A549 (cell line): ENCODE measurements around the gene RND2. TPM values are rescaled to one million over a fixed set of nuclear protein-coding genes. Genes with fewer than 3 reads are reported as not detected.

Experiments used
- ATAC-seq, 2 experiments: fragments of 200-7000 bp in 1 of 2; fragments of >200 bp in 1 of 2; cut with Nextera tagmentation in 1 of 2; cut with Tn5 transposase in 1 of 2; 3 replicates each; pipeline versions ENCODE4 v1.8.0 to v1.9.1; 2018 to 2020; ENCODE audit warnings: mild to moderate bottlenecking in 1 of 2, moderate library complexity in 1 of 2
- CTCF ChIA-PET: fragments of 300-600 bp; sonication (Branson Sonifier 250); formaldehyde crosslinking; extraction: SDS; loops from one replicate; lab custom pipeline; 2021; ENCODE audit warnings: antibody characterized with exemption, inconsistent platforms; lab: Yijun Ruan, JAX
- POLR2A ChIA-PET: fragments of 350-600 bp; formaldehyde crosslinking; extraction: SDS; loops from one replicate; lab custom pipeline; 2021; ENCODE audit warnings: antibody characterized with exemption, inconsistent platforms; lab: Yijun Ruan, JAX
- DNase-seq, 2 experiments: peaks; one replicate each; pipeline versions ENCODE4 v3.0.0 to v3.0.0-alpha.2; 2011 to 2016; ENCODE audit warnings: low read depth in 1 of 2, low spot score in 1 of 2
- FAIRE-seq: peaks from 2 replicates; lab custom pipeline; 2011; peaks lifted over from hg19 to GRCh38; lab: Jason Lieb, UNC
- H3K27ac ChIP-seq, 2 experiments: fragments of >200 bp; sonication (Bioruptor Twin); formaldehyde crosslinking; 3 replicates each; pipeline ENCODE4 v1.5.1; 2016 to 2017
- H3K4me1 ChIP-seq: fragments of >200 bp; sonication (Bioruptor Twin); formaldehyde crosslinking; 3 replicates; pipeline ENCODE4 v1.6.1; 2016
- H3K4me2 ChIP-seq: fragments of >200 bp; sonication (Bioruptor Twin); formaldehyde crosslinking; 3 replicates; pipeline ENCODE4 v1.6.1; 2016
- H3K4me3 ChIP-seq: fragments of >200 bp; sonication (Bioruptor Twin); formaldehyde crosslinking; 3 replicates; pipeline ENCODE4 v1.5.1; 2016
- H3K9me3 ChIP-seq: fragments of >200 bp; sonication (Bioruptor Twin); formaldehyde crosslinking; 3 replicates; pipeline ENCODE4 v1.6.1; 2016
- CEBPB ChIP-seq, 2 experiments: fragments of >200 bp in 1 of 2; sonication (Bioruptor Twin) in 1 of 2; formaldehyde crosslinking in 1 of 2; IDR thresholded peaks; 2 replicates each; pipeline ENCODE4 v1.6.1; 2012 to 2016
- EP300 ChIP-seq, 2 experiments: fragments of >200 bp; sonication (Bioruptor Twin); formaldehyde crosslinking; IDR thresholded peaks; 2 replicates in 1 of 2; 3 replicates in 1 of 2; pipeline ENCODE4 v1.6.1; 2016 to 2017
- FOSB ChIP-seq: fragments of 250-450 bp; sonication (Bioruptor Pico); IDR thresholded peaks from 2 replicates; pipeline ENCODE4 v1.5.0; 2020; ENCODE audit warnings: mild to moderate bottlenecking, moderate library complexity
- FOSL2 ChIP-seq, 2 experiments: fragments of 450-650 bp in 1 of 2; fragments of >200 bp in 1 of 2; sonication (Bioruptor Twin) in 1 of 2; formaldehyde crosslinking; IDR thresholded peaks; 2 replicates each; pipeline versions ENCODE4 v1.5.0 to v1.6.1; 2016 to 2020; ENCODE audit warnings: mild to moderate bottlenecking in 1 of 2, moderate library complexity in 1 of 2
- FOXS1 ChIP-seq: fragments of 250-450 bp; sonication (Bioruptor Pico); IDR thresholded peaks from 2 replicates; pipeline ENCODE4 v1.5.0; 2020; ENCODE audit warnings: mild to moderate bottlenecking, moderate library complexity
- GATA3 ChIP-seq: IDR thresholded peaks from 2 replicates; pipeline ENCODE4 v1.6.1; 2012; ENCODE audit warnings: borderline replicate concordance
- HOXB5 ChIP-seq: fragments of 250-450 bp; sonication (Bioruptor Pico); IDR thresholded peaks from 2 replicates; pipeline ENCODE4 v1.5.0; 2020; ENCODE audit warnings: mild to moderate bottlenecking, moderate library complexity
- MAFK ChIP-seq: fragments of 450-650 bp; IDR thresholded peaks from 2 replicates; pipeline ENCODE4 v1.6.1; 2014; ENCODE audit not compliant: partially characterized antibody
- MYC ChIP-seq: IDR thresholded peaks from 2 replicates; pipeline ENCODE4 v1.6.1; 2012; ENCODE audit warnings: mild to moderate bottlenecking, inconsistent platforms, low read length, improper control_type of control experiment, borderline replicate concordance
- PHF8 ChIP-seq: fragments of 200-600 bp; sonication (generic); IDR thresholded peaks from 2 replicates; pipeline ENCODE4 v1.6.1; 2016; ENCODE audit warnings: low read depth, mild to moderate bottlenecking, antibody characterized with exemption, moderate library complexity, borderline replicate concordance
- POLR2A ChIP-seq: IDR thresholded peaks from 2 replicates; pipeline ENCODE4 v1.6.1; 2012; ENCODE audit warnings: mild to moderate bottlenecking, low read length
- POLR2AphosphoS2 ChIP-seq: conservative IDR thresholded peaks from 2 replicates; pipeline ENCODE4 v1.6.1; 2012; ENCODE audit warnings: low read length, improper control_type of control experiment, inconsistent platforms
- RAD21 ChIP-seq, 2 experiments: fragments of >200 bp in 1 of 2; sonication (Bioruptor Twin) in 1 of 2; formaldehyde crosslinking in 1 of 2; IDR thresholded peaks in 1 of 2; conservative IDR thresholded peaks in 1 of 2; 2 replicates in 1 of 2; 3 replicates in 1 of 2; pipeline ENCODE4 v1.6.1; 2012 to 2018; ENCODE audit warnings: inconsistent platforms in 1 of 2
- RARB ChIP-seq: fragments of 250-450 bp; sonication (Bioruptor Pico); IDR thresholded peaks from 2 replicates; pipeline ENCODE4 v1.8.0; 2021; ENCODE audit warnings: mild to moderate bottlenecking, moderate library complexity
- RCOR1 ChIP-seq: fragments of 150-350 bp; IDR thresholded peaks from 2 replicates; pipeline ENCODE4 v1.6.1; 2014; ENCODE audit warnings: antibody characterized with exemption, low read length, low read depth
- SMC3 ChIP-seq: fragments of >200 bp; sonication (Bioruptor Twin); formaldehyde crosslinking; IDR thresholded peaks from 3 replicates; pipeline ENCODE4 v1.6.1; 2018; ENCODE audit warnings: inconsistent platforms
- TP53 ChIP-seq: fragments of 250-450 bp; sonication (Bioruptor Pico); IDR thresholded peaks from 2 replicates; pipeline ENCODE4 v1.5.0; 2021; ENCODE audit warnings: mild to moderate bottlenecking, moderate library complexity
- ZFP36 ChIP-seq: fragments of 450-650 bp; IDR thresholded peaks from 2 replicates; pipeline ENCODE4 v1.6.1; 2014; ENCODE audit warnings: borderline replicate concordance; ENCODE audit not compliant: partially characterized antibody
- WGBS: methylation state at CpG from one replicate; pipeline ENCODE4 v1.1.6; 2017; ENCODE audit errors: missing lambda C conversion rate; 5-methylcytosine and 5-hydroxymethylcytosine counted together
- polyA minus RNA-seq: library from RNA; depleted of rRNA, polyadenylated mRNA; stranded (reverse); fragments of >200 nt; gene quantifications from 2 replicates; pipeline ENCODE4 v1.2.3, GENCODE V29; 2011; rRNA and poly(A)+ RNA removed
- polyA plus RNA-seq, 4 experiments: library from polyadenylated mRNA; depleted of rRNA in 3 of 4; stranded (reverse); fragments of >200 nt; fragmentation: RNase III in 1 of 4; extraction: RNeasy Plus Mini Kit Qiagen cat#74134 plus additional on column Dnase treatment in 1 of 4; gene quantifications; 2 replicates in 3 of 4; 3 replicates in 1 of 4; pipeline ENCODE4 v1.2.3, GENCODE V29; 2011 to 2017
- TF ChIP-seq, protein P1 (sequence below): IDR thresholded peaks from 2 replicates; pipeline ENCODE4 v1.6.1; 2012; ENCODE audit warnings: low read depth, borderline replicate concordance
- TF ChIP-seq, protein P2 (sequence below): IDR thresholded peaks from 2 replicates; pipeline ENCODE4 v1.6.1; 2012
- TF ChIP-seq, protein P3 (sequence below): fragments of 250-450 bp; sonication (Bioruptor Pico); IDR thresholded peaks from 2 replicates; pipeline ENCODE4 v1.5.0; 2020; ENCODE audit warnings: low read depth, mild to moderate bottlenecking, moderate library complexity
- TF ChIP-seq, protein P4 (sequence below): fragments of >200 bp; sonication (Bioruptor Twin); formaldehyde crosslinking; IDR thresholded peaks from 3 replicates; pipeline ENCODE4 v1.6.1; 2016
- TF ChIP-seq, protein P5 (sequence below): fragments of >200 bp; sonication (Bioruptor Twin); formaldehyde crosslinking; IDR thresholded peaks from 3 replicates; pipeline ENCODE4 v1.5.1; 2016
- TF ChIP-seq, protein P6 (sequence below): fragments of >200 bp; sonication (Bioruptor Twin); formaldehyde crosslinking; IDR thresholded peaks from 2 replicates; pipeline ENCODE4 v1.6.1; 2016

The RND2 gene, protein sequence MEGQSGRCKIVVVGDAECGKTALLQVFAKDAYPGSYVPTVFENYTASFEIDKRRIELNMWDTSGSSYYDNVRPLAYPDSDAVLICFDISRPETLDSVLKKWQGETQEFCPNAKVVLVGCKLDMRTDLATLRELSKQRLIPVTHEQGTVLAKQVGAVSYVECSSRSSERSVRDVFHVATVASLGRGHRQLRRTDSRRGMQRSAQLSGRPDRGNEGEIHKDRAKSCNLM
- 0.19 and 0.33 TPM in 2 replicates for polyA plus RNA-seq (2011; rRNA removed)
- 0.19 and 0.21 TPM in 2 replicates for polyA plus RNA-seq (2012; cell fraction: cytosol; rRNA removed)
- polyA plus RNA-seq (2012; cell fraction: nucleus; rRNA removed): 0.11 and 0.17 TPM in 2 replicates
- 0.14 to 0.37 TPM (median 0.28 TPM) in 3 replicates for polyA plus RNA-seq (2017; fragmentation: RNase III; extraction: RNeasy Plus Mini Kit Qiagen cat#74134 plus additional on column Dnase treatment)
- 0.44 TPM in 1 of 2 replicates, not detected in the other for polyA minus RNA-seq

DNA sequence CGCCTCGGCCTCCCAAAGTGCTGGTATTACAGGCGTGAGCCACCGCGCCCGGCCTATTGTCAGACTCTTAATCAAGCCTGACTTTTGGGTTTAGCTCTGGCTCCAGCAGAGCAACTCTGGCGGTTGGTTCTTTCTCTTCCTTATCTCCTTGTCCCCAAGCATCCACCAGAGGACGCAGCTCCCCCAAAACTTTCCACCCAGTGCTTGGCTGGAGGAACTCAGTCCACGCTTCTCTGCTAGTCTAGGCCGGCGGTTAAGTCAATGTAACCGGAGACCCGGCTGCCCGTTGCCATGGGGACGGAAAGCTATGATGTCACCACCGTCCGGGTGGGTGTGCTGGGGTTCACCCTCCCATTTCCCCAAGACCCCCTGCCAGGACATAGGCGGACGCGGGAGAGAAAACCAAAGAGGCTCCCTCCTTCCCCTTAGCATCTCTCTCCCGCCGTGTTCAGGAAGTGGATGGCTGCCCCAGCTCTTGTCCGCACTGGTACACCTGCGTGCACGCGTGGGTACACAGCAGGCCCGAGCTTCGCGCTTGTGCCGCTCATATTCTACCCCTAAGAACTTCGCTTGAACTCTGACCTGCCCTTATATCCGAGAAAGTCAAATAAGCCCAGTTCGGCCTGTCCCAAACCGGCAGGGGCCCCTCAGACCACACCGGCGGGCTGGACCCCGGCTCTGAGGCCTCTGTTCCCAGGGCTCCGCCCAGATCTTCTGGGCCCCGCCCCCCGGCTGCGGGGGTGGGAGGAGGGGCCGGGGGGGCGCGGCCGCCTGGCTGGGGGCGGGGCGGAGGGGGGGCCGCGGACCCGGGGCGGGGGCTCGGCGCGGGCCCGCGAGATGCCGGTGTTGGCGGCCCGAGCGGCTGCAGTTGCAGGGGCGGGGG, at the start of gene RND2:
Gene RND2, plus strand, starts transcription at position 825 of the 883 bp plus-strand sequence. CDS start 117 bp downstream, outside the sequence.
- ChIA-PET POLR2A (interaction anchor here (0.5 to 1.9 kb wide), 14 partner anchors 10 to 1625 kb away, joined by 3 to 26 read pairs (median 4); partner anchors contain the start of genes BRCA1, IFI35 and RPL27), CTCF (interaction anchor here (0.7 to 2.3 kb wide), 42 partner anchors 9 to 295 kb away, joined by 3 to 21 read pairs (median 5); partner anchors contain the start of genes BRCA1, IFI35, NBR1 and RPL27)
- H3K9me3 ChIP-seq: no peaks in the 10 kb centered on the region
- DNase-seq: peak; percentile 96 to 99
- 0 out of 2 replicates have a peak, but pooled peaks have one; percentile 76 for TF ChIP-seq TP53 (CRISPR knock-in tag)
- TF ChIP-seq PHF8: peak; percentile 24; the same call in 1 of the 2 replicates
- TF ChIP-seq, protein P1, sequence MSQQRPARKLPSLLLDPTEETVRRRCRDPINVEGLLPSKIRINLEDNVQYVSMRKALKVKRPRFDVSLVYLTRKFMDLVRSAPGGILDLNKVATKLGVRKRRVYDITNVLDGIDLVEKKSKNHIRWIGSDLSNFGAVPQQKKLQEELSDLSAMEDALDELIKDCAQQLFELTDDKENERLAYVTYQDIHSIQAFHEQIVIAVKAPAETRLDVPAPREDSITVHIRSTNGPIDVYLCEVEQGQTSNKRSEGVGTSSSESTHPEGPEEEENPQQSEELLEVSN: 0 out of 2 replicates have a peak, but pooled peaks have one; percentile 59
- TF ChIP-seq RARB (CRISPR knock-in tag): no peak
- no peak for TF ChIP-seq HOXB5
- TF ChIP-seq, protein P2, sequence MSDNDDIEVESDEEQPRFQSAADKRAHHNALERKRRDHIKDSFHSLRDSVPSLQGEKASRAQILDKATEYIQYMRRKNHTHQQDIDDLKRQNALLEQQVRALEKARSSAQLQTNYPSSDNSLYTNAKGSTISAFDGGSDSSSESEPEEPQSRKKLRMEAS: peak; percentile 46
- TF ChIP-seq SMC3: peak; percentile 75; the same call in 2 of the 3 replicates
- TF ChIP-seq POLR2AphosphoS2: 0 out of 2 replicates have a peak, but pooled peaks have one; percentile 46
- TF ChIP-seq FOXS1 (CRISPR knock-in tag): no peak
- TF ChIP-seq, protein P3, sequence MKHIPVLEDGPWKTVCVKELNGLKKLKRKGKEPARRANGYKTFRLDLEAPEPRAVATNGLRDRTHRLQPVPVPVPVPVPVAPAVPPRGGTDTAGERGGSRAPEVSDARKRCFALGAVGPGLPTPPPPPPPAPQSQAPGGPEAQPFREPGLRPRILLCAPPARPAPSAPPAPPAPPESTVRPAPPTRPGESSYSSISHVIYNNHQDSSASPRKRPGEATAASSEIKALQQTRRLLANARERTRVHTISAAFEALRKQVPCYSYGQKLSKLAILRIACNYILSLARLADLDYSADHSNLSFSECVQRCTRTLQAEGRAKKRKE (CRISPR knock-in tag): no peak
- TF ChIP-seq GATA3: peak; percentile 38; the same call in 1 of the 2 replicates
- peak; percentile 79 to 81 for TF ChIP-seq RAD21 (conservative IDR thresholded peaks at IDR 0.05 in 1 of 2, IDR thresholded peaks at IDR 0.05 in 1 of 2)
- TF ChIP-seq, protein P4, sequence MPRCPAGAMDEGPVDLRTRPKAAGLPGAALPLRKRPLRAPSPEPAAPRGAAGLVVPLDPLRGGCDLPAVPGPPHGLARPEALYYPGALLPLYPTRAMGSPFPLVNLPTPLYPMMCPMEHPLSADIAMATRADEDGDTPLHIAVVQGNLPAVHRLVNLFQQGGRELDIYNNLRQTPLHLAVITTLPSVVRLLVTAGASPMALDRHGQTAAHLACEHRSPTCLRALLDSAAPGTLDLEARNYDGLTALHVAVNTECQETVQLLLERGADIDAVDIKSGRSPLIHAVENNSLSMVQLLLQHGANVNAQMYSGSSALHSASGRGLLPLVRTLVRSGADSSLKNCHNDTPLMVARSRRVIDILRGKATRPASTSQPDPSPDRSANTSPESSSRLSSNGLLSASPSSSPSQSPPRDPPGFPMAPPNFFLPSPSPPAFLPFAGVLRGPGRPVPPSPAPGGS: 0 out of 3 replicates have a peak, but pooled peaks have one; percentile 32
- TF ChIP-seq ZFP36: no peak
- TF ChIP-seq, protein P5, sequence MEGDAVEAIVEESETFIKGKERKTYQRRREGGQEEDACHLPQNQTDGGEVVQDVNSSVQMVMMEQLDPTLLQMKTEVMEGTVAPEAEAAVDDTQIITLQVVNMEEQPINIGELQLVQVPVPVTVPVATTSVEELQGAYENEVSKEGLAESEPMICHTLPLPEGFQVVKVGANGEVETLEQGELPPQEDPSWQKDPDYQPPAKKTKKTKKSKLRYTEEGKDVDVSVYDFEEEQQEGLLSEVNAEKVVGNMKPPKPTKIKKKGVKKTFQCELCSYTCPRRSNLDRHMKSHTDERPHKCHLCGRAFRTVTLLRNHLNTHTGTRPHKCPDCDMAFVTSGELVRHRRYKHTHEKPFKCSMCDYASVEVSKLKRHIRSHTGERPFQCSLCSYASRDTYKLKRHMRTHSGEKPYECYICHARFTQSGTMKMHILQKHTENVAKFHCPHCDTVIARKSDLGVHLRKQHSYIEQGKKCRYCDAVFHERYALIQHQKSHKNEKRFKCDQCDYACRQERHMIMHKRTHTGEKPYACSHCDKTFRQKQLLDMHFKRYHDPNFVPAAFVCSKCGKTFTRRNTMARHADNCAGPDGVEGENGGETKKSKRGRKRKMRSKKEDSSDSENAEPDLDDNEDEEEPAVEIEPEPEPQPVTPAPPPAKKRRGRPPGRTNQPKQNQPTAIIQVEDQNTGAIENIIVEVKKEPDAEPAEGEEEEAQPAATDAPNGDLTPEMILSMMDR: peak; percentile 73
- TF ChIP-seq FOSB (CRISPR knock-in tag): no peak
- no peak for TF ChIP-seq MYC
- no peak for TF ChIP-seq FOSL2 (IDR thresholded peaks at IDR 0.05)
- peak; percentile 48 for TF ChIP-seq FOSL2 (CRISPR knock-in tag; IDR thresholded peaks at IDR 0.05)
- peak; percentile 46 for TF ChIP-seq POLR2A
- TF ChIP-seq RCOR1: no peak
- TF ChIP-seq CEBPB (IDR thresholded peaks at IDR 0.05): no peak; a peak in 1 of 4 replicates
- TF ChIP-seq MAFK: no peak
- TF ChIP-seq EP300 (IDR thresholded peaks at IDR 0.05): no peak
- TF ChIP-seq, protein P6, sequence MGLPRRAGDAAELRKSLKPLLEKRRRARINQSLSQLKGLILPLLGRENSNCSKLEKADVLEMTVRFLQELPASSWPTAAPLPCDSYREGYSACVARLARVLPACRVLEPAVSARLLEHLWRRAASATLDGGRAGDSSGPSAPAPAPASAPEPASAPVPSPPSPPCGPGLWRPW: no peak
- peak within 1 kb of the TSS; percentile 78 to 88 for H3K27ac ChIP-seq
- H3K4me1 ChIP-seq: peaks cover 21% of the 10 kb centered on the region
- ATAC-seq: peak; percentile 52 to 69
- peak; percentile 49 for FAIRE-seq
- peak within 1 kb of the TSS; percentile 96 for H3K4me2 ChIP-seq
- WGBS: 16% methylated on average over 36 of the region's 61 CpGs
- peak within 1 kb of the TSS; percentile 53 for H3K4me3 ChIP-seq
